ENCODE measurements around the gene EIF4A2.
A peak's percentile ranks its signal among the peaks of the same experiment; 100 is the strongest.
"Not testable (repeated sequence)": the region's sequence is repeated elsewhere in the genome, so short reads cannot be mapped to it uniquely, and the experiment has no call there.

EIF4A2 gene

DNA sequence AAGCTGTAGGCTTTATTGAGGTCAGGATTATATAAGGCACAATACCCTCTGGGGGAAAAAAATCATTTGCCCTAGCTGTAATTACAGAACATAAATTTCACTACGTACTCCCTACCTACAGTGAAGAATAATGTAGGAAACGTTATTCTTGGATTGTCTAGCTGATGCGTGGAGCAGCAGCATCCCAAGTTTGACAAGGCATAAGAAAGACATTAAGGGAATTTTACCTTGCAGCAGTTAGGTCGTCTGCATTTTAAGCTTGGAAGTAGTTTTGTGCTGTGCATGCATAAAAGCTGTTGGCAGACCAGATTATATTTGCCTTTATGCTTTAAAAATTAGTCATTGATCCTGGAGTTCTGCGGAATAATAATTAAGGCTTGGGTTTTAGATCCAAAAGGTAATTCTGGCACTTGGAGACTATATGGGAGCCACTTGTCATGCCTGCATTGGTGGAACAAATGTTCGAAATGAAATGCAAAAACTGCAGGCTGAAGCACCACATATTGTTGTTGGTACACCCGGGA lies 2.2 kb downstream of the EIF4A2 start:
- no peak for DNase-seq

DNA sequence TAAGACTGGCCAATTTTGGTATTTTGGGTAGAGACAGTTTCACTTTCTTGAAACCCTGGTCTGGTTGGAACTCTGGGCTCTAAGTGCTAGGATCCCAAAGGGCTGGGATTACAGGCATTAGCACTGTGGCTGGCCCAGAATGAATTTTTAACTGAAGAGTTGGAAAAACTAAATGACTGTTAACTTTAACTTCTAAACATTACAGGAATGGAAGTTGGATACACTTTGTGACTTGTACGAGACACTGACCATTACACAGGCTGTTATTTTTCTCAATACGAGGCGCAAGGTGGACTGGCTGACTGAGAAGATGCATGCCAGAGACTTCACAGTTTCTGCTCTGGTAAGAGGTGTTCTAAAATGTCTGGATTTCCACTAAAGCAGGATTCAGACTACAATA lies 3.5 kb downstream of the EIF4A2 start:
- DNase-seq: no peak

DNA sequence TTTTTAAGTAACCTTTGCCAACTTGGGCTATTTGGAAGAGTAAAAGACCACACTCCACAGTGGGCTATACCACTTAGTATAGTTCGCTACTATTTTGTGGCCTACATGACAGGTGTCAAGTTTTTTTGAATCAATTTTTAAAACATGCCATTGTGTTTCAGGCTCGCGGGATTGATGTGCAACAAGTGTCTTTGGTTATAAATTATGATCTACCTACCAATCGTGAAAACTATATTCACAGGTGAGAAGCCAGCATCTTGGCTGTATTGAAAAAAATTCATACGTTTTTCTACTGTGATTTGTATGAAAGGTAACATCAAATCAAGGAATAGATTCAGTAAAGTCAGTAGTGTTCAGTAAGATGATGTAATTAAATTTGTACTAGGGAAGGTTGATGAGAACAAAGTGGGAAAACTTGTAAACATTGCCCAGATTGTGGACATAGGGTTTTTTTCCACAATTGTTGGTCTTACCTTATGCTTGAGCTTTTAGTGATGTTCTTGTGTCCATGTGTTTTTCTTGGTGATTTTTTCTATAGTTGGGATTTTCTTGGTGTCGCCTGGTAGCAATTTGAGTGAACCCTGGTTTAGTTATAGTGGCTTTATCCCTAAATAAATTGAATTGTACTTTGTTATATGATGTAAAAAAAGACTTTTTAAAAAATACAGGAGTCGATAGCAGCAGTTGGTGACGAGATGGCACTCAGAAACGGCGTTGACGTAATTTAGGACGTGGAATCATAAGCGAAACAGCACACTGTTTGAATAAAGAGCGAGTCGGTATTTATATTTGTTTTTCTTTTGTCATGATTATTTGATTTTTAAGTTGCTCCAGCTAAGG lies 4.5 kb downstream of the EIF4A2 start:
- no peak for DNase-seq

DNA sequence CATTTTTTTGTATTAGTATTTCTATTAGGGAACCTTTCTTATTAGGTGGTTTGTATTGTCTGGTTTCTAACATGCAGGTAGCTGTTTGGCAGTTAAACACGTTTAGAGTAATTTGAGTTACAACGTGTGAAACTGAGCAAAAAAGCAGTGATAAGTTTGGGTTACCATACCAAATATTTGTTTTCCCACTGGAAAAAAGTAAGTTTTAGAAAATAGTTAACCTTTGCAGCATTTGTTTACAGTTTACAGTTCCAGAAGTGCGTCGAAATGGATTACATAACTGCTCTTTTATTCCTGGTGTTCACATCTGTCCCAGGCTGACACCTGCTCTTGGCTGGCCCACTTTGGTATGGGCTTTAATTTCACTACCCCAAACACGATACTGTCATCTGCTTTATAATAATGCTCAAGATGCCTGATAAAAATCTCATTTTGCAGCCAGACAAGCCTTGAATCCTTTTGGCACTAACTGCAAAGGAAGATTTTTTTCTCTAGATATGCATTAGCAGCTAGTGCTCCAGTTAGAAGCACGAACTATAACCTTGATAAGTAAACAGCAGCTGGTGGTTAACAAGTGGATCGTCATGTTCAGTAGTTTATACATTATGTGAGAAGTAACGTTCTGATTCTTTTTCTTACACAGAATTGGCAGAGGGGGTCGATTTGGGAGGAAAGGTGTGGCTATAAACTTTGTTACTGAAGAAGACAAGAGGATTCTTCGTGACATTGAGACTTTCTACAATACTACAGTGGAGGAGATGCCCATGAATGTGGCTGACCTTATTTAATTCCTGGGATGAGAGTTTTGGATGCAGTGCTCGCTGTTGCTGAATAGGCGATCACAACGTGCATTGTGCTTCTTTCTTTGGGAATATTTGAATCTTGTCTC lies 5.3 kb downstream of the EIF4A2 start:
- no peak for DNase-seq

DNA sequence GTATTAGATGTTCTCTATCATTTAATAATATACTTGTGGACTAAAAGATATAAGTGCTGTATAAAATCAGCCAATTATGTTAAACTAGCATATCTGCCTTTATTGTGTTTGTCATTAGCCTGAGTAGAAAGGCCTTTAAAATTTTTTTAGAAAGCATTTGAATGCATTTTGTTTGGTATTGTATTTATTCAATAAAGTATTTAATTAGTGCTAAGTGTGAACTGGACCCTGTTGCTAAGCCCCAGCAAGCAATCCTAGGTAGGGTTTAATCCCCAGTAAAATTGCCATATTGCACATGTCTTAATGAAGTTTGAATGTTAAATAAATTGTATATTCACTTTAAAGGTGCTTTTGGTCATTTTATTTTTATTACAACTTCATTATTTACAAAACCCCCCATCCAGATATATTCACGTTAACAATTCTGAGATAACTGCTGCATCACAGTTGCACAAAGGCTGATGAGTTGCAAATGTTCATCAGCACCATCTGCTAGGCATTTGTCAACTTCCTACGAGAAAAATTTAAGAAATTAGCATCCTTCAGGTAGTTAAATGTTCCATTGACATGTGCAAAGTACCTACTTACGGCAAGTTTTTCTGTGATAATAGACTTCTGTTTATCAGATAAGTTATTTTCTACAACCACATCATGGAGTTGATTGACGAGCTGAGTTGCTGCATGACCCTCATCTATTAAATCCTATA lies 6.3 kb downstream of the EIF4A2 start:
- DNase-seq: no peak

DNA sequence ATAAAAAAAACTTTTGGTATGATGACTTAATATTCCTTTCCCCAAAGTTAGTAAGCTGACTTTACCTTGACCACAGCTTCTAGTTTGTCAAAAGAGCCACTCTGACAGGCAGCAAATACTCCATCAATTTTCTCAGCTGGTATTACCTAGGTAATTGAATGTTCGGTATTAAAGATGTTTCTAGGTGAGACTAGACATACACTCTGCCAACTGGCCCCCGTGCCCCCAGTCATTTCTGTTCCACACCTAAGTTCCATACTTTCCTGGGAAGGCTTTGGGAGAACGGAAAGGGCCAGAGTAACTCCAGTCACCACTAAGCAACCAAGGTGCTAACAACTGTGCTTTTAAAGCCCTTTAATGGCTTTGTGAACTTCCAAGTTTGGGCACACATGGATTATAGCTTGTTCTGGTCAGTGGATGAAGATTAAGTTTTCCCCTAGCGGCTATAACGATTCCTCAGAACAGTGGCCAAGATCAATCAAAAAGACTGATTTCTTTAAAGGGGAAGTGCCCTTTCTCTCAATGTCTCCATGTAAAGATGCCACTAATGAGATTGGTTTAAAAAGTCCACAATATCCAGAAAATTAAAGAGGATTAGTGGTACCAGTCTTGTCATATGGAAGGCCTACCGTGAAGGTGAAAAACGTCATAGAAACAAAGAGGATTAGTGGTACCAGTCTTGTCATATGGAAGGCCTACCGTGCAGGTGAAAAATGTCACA lies 7.0 kb downstream of the EIF4A2 start:
- DNase-seq: no peak

DNA sequence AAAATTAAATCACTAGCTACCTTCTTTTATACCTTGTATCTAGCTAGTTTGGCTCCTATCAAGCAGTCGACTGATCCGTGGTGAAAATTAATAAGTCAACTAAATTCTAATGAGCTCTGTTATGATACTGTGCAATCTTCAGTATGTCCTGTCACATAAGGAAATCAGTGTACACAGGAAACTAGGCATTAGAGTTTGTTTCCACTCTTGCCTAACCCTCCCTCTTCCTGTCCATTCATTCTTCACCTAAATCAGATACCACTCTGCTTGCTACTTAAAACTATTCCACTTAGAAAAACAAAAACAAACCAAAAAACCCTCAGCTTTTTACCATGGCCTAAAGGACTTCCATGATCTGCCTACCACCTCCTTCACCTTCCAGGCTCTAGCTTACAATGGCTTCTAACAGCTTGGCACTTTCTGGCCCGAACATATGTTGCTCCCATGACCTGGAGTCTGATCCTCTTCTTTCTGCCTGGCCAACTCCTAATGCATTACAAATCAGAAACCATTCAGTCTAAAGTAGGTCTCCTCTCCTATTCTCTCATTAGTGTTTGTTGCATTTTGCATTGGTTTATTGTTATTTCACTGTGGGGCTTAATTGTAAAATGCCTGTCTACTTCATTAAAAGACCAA lies 15.0 kb downstream of the EIF4A2 start:
- DNase-seq: no peak

DNA sequence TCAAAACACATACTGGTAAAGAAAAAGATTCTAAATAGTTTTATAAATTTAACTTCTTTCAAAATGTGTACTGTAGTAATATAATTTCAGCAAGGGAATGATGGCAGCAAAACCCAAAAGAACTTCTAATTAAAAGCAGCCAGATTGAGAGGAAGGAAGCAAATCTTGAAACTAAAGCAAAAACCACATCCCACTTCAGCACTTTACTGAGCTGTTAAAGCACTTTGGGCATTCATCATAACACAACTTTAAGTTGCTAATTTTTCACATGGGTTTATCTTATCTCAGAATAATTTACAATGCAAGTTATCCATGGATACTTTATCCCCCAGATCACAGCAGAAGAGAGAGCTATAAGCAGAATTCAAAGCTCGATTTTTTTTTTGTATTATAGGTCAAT lies 16.9 kb downstream of the EIF4A2 start:
- DNase-seq: no peak

DNA sequence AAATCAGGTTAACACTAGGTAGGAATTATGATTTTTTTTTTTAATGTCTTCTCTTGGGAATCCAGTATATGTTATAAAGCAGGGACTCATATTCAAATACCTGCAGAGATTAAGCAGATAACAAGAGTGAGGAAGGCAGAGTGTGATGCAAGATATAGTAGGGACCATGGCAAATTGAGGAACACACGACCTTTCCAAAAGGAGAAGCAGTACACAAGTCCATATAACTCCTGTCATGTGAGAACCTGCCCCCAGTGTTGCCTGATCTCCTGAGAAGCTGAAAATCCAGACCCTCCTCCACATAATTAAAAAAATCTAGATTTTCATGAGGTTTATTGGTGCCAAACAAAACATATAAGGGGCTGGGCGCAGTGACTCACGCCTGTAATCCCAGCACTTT lies 19.3 kb downstream of the EIF4A2 start:
- DNase-seq: no peak

DNA sequence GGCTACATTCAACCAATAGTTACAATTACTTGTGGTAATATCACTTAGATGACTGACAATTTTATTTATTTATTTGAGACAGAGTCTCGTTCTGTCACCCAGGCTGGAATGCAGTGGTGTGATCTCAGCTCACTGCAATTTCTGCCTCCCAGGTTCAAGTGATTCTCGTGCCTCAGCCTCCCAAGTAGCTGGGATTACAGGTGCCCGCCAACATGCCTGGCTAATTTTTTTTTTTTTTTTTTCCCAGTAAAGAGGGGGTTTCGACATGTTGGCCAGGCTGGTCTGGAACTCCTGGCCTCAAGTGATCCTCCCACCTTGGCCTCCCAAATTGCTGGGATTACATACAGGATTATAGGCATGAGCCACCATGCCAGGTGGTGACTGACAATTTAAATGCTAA lies 20.1 kb downstream of the EIF4A2 start:
- DNase-seq: not testable (repeated sequence)

DNA sequence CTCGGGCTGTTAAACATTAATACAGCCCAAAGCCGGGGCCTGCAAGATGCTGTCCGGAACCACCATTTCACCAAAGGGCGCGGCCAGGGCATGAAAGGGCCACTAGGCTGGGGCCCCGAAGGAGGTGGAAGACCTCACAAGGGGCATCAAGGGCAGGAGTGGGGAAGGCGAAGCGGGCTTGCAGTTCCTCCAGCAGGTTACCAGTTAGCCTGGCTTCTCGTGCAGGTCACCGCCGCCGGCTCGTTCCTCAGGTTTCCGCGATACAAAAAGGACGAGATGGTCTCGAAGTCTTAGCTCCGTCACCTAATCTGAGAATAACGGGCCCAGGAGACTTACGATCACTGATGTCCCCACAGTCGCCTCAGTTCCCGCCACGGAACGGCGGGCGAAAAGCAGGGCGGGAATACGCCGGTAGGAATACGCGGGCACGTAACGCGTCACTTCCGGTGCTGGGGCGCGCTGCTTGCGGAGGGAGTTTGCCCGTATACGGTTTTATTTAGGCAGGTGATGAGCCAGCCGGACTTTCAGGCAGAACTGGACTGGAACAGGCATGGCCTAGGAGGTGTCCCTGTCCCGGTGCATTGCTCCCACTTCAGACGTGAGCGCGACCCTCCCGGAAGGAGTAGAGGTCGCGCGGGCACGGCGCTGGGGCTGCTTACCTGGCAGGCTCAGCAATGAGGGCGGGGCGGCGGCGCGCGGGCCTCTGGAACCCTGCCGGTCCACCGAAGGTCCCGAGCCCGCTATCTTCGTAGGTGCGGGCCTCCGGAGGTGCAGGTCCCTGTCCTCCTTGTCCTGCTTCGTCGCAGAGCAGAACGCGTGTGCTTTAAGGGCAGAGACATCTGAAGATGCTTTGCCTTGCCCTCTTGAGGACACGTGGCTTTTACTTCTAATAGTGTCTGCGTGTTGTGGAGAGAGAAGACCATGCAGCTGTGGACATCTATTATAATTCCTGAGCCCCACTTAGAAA lies 23.0 kb downstream of the EIF4A2 start, which contains the start of gene RFC4:
Gene RFC4 (minus strand): TSS at position 394 of the 967 bp plus-strand sequence. CDS start 1,769 bp downstream, outside the sequence.
- DNase-seq: peak; percentile 89

DNA sequence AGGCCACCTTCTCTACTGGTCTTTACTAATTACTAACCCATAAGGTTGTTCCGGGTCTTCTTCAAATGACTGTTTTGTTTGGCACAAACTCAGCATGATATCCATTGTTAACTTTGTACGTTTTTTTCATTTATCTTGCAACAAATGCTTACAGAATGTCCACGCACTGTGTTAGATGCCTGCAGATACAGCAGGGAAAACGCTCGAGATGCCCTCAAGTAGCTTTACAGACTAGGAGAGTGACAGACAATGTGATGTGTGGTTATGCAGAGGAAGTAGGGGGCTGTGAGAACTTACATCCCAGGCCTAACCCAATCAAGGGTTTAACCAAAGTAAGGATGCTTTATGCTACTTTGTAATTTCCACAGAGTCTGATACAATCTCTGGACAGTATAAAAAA lies 23.9 kb downstream of the EIF4A2 start:
- DNase-seq: no peak

DNA sequence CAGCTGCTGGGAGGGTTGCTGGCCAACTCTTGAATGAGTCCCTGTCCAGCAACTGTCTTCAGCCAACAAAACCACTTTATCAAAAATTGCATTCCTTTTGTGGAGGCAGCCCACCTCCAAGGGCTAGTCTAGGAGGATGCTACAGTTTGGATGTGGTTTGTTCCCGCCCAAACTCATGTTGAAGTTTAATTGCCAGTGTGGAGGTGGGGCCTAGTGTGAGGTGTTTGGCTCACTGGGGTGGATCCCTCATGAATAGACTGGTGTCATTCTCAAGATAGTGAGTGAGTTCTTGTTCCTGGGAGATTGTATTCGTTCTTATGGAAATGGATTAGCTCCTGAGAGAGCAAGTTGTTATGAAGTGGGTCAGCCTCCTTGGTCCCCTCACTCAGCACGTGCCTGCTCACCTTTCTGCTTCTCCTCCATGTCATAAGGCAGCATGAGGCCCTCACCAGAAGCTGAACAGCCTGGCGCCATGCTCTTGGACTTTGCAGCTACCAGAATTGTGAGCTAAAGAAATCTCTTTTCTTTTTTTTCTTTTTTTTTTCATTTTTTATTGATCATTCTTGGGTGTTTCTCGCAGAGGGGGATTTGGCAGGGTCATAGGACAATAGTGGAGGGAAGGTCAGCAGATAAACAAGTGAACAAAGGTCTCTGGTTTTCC lies 27.1 kb downstream of the EIF4A2 start:
- no peak for DNase-seq

DNA sequence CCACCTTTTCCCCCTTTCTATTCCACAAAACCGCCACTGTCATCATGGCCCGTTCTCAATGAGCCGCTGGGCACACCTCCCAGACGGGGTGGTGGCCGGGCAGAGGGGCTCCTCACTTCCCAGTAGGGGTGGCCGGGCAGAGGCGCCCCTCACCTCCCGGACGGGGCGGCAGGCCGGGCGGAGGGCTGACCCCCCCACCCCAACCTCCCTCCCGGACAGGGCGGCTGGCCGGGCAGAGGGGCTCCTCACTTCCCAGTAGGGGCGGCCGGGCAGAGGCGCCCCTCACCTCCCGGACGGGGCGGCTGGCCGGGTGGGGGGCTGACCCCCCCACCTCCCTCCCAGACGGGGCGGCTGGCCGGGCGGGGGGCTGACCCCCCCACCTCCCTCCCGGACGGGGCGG lies 27.9 kb downstream of the EIF4A2 start:
- DNase-seq: not testable (repeated sequence)

DNA sequence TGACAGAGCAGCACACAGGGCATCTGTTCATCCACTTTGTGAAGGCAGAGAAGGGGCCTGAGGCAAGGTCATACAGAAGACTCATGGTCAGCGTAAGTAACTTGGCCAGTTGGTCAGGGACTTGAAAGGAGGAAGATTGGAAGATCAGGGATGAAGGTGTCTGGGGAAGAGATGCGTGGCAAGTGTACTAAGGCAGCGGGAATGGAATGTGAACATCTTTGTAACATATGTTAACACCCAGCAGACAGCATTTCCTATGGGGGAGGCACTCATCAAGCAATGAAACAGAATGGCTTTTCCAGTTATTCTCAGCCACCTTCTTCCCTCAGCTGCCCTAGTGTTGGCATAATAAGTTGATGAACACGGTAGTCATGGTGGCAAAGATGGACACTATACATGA lies 30.7 kb downstream of the EIF4A2 start:
- no peak for DNase-seq

DNA sequence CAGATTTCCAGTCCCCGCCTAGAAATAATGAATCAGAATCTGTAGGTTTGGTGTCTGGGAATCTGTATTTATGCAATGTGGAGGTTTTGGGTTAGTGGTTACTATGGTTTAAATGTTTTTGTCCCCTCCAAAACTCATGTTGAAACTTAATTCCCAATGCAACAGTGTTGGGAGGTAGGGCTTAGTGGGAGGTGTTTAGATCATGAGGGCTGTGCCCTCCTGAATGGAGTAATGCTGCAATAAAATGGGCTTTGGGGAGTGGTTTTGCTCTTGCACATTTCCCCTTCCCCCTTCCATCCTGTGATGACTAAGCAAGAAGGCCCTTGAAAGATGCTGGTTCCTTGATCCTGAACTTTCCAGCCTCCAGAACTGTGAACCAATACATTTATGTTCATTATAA lies 32.1 kb downstream of the EIF4A2 start:
- DNase-seq: no peak

DNA sequence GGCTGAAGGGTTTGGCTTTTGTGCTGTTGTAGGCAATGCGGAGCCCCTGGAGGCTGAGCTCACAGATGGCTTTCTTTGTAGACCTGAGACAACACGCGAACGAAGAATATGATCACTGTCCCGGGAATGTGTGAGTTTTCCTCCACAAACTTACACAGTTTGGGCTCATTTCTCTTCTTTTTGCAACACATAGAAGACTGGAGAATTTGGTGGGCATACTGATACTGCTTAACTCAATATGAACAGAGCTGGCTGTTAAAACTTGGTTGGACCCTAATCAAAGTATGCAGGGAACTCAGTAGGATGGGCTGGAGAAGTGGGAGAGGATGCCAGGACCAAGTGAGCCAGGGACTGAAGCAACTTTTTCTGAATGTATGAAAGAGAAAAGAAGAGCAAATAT lies 35.1 kb downstream of the EIF4A2 start:
- no peak for DNase-seq

DNA sequence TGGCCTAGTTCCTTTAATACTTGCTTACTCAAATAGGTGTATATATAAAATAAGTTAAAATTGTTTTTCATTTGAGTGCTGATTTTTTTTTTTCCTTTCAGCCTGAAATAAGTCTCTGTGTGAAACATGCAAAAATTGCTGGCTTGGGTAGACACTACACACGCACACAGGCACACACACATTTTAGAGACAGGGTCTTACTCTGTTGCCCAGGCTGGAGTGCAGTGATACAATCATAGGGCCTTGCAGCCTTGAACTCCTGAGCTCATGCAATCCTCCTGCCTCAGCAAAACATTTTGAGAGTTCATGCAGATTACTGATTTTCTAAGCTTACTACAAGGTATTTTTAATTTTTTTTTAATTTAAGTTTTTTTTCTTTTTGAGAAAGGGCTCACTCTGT lies 35.6 kb downstream of the EIF4A2 start:
- no peak for DNase-seq

DNA sequence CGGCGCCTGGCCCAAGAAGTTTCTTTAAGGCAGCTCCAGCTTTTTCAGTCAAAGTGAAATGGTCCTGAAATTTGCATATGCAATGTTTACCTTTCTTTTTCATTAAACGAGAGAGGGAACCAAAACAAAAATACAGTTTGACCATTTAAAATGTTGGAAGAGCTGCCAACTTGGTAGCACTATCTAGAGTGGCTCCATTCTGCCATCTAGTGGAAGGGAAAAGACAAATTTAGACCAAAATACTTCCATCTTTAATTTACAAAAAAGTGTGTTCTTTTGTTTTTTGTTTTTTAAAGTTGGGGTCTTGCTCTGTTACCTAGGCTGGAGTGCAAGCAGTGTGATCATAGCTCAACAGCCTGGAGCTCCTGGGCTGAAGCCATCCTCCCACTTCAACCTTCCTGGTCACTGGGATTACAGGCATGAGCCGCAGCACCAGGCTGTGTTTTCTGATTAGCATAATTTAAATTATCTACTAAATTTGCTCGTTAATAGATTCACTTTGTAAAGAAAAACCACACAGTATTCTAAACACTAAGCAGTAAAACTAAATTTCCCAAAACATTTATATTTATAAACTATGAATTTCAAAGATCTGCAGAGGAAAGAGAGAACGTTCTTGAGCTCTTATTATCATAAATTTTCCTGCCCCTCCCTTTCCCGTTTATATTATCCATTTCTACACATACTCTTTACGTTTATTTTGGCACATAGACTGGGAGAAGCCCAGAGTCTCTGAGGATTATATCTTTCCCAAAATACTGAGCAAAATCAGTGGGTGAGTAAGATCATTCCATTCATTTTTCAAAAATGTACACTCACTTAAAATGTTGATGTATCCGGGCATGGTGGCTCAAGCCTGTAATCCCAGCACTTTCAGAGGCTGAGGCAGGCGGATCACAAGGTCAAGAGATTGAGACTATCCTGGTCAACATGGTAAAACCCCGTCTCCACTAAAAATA lies 38.3 kb downstream of the EIF4A2 start:
- peak; percentile 54 for DNase-seq
